ENCODE results near the gene HNRNPUL2. TPM values are rescaled to one million over a fixed set of nuclear protein-coding genes. Genes with fewer than 3 reads are reported as not detected.

Gene HNRNPUL2
- total and polyA plus RNA-seq, 2 donors (not counting 3 experiments of a cell fraction or from before 2014, with no cell fraction given): 18.3 to 56.2 TPM

DNA sequence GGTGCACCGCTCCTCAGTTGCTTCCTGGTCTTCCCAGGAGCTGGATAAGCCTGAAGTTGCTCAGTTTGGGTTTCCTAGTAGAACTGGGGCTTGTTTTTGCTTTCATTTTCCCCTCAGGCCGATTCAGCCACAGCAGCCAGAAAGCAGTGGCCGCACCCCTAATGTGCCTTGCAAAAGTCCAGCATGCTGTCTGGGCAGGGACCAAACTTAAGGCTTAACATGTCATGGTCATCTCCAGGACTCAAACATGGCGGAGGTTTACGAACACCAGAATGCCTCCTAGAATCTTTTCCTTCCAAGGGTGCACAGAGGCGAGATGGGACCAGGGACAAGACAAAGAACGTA is 17.3 kb downstream of the HNRNPUL2 start:
- H3K9ac ChIP-seq (replicated peaks; ENCODE audit: extremely low read depth, insufficient read depth, low read length): peak overlapping the region; percentile 78
- peak overlapping the region; percentile 22 to 68 (median 58) for H3K4me3 ChIP-seq (replicated peaks in 1 of 3; ENCODE audit: insufficient read depth in 1 of 3, low read depth in 1 of 3, low read length in 3 of 3)
- TF ChIP-seq POLR2A (IDR thresholded peaks at IDR 0.05; ENCODE audit: low read depth, low read length) (no peak), GATA2 (IDR thresholded peaks at IDR 0.05; ENCODE audit: insufficient read depth, insufficient read length, low read depth, low read length) (no peak), FOS (IDR thresholded peaks at IDR 0.05; ENCODE audit: borderline replicate concordance, insufficient read depth, low read length) (no peak), EZH2 (IDR thresholded peaks at IDR 0.05; ENCODE audit: borderline replicate concordance, low read depth, low read length, severe bottlenecking) (no peak)
- FAIRE-seq (peak; percentile 85), DNase-seq (ENCODE audit: low read depth, low spot score) (no peak)
- H3K79me2 ChIP-seq (ENCODE audit: control insufficient read depth, insufficient read depth, low read length): no peaks in the 10 kb centered on the region
- intact Hi-C loops (cut with micrococcal nuclease): no loop called here
- H4K20me1 ChIP-seq (replicated peaks; ENCODE audit: control insufficient read depth, extremely low read depth, insufficient read depth, low read length): no peaks in the 10 kb centered on the region
- peak overlapping the region; percentile 88 for H2AFZ ChIP-seq (ENCODE audit: low read depth, low read length)
- peak overlapping the region; percentile 73 for H3K27ac ChIP-seq (ENCODE audit: insufficient read depth, low read depth, low read length)
- TSS peak; percentile 89 for BruUV-seq (replicated peaks)
- no peaks in the 10 kb centered on the region for H3K27me3 ChIP-seq (ENCODE audit: control insufficient read depth in 2 of 2, insufficient read depth in 2 of 2, low read length in 2 of 2)
- H3K4me2 ChIP-seq (ENCODE audit: insufficient read depth, low read length): peak overlapping the region; percentile 85
- peaks cover 25% of the 10 kb centered on the region for H3K4me1 ChIP-seq (ENCODE audit: control insufficient read depth, extremely low read depth, insufficient read depth, low read length)
- dilution Hi-C loops (cut with MboI; ENCODE audit: extremely low pct_ligation_motif_present, low sequenced_read_pairs): no loop called here
- ChIA-PET POLR2A (interaction anchor here (0.5 to 2.8 kb wide), 5 partner anchors 17 to 256 kb away, joined by 3 to 8 read pairs (median 5); partner anchors contain the start of genes C11orf98, CSKMT and HNRNPUL2), CTCF (interaction anchor here (1.0 to 1.7 kb wide), 4 partner anchors 17 to 77 kb away, joined by 3 to 7 read pairs (median 6); partner anchors contain the start of genes HNRNPUL2, TMEM179B and ZBTB3)
- peaks cover 13 to 16% of the 10 kb centered on the region in 2 experiments for H3K36me3 ChIP-seq (ENCODE audit: control insufficient read depth in 2 of 2, extremely low read depth in 1 of 2, insufficient read depth in 2 of 2, low read length in 2 of 2)
- no peaks in the 10 kb centered on the region for H3K9me1 ChIP-seq (replicated peaks; ENCODE audit: control insufficient read depth, extremely low read depth, insufficient read depth, low read length)
- H3K9me3 ChIP-seq (replicated peaks; ENCODE audit: control insufficient read depth, insufficient read depth, low read length): no peaks in the 10 kb centered on the region

DNA sequence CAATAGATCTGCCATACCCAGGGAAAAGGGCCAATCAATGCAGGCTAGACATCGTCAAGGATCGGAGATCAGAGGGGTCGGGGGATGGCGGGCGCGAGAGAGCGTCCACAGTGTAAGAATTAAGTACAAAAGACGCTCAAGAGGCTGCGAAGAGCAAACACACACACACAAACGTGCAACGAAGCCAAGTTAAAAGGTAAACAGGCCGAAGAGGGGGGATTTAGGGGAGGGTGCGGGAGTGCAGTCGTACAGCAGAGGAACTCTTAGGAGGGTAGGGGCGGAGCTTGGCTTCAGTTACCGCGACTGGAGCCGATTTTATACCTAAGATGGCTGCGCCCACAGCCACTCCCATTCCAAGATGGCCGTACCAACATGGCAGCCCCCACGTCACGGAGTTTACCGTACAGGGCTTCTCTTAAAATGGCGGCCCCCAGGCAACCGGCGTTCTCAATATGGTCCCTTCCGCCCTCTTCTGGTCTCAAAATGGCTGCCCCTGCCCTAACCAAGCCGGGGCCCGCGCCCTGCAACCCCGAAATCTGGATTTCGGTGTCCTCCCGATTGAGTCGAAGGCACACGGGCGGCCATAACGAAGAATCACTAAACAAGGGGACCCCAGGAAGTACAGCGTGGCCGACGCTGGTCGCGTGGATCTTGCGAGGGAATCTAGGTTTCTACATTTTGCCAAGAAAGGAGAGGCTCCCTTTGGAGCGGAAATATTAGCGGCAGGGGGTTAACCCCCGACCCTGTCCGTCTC is 17.8 kb downstream of the HNRNPUL2 start:
- peak; percentile 99 for FAIRE-seq
- dilution Hi-C loops (cut with MboI; ENCODE audit: extremely low pct_ligation_motif_present, low sequenced_read_pairs): no loop called here
- TSS peak; percentile 20 for BruUV-seq (replicated peaks)
- Histone ChIP-seq H2AFZ (ENCODE audit: low read depth, low read length) (peak overlapping the region; percentile 88), H3K27ac (ENCODE audit: insufficient read depth, low read depth, low read length) (peak overlapping the region; percentile 73), H3K9me1 (replicated peaks; ENCODE audit: control insufficient read depth, extremely low read depth, insufficient read depth, low read length) (no peaks in the 10 kb centered on the region), H3K27me3 (ENCODE audit: control insufficient read depth in 2 of 2, insufficient read depth in 2 of 2, low read length in 2 of 2) (no peaks in the 10 kb centered on the region), H3K4me3 (replicated peaks in 1 of 3; ENCODE audit: insufficient read depth in 1 of 3, low read depth in 1 of 3, low read length in 3 of 3) (peak overlapping the region; percentile 22 to 68 (median 58)), H3K36me3 (ENCODE audit: control insufficient read depth in 2 of 2, extremely low read depth in 1 of 2, insufficient read depth in 2 of 2, low read length in 2 of 2) (peaks cover 12 to 13% of the 10 kb centered on the region in 2 experiments), H3K9me3 (replicated peaks; ENCODE audit: control insufficient read depth, insufficient read depth, low read length) (no peaks in the 10 kb centered on the region), H3K79me2 (ENCODE audit: control insufficient read depth, insufficient read depth, low read length) (no peaks in the 10 kb centered on the region), H3K9ac (replicated peaks; ENCODE audit: extremely low read depth, insufficient read depth, low read length) (peak overlapping the region; percentile 78), H4K20me1 (replicated peaks; ENCODE audit: control insufficient read depth, extremely low read depth, insufficient read depth, low read length) (no peaks in the 10 kb centered on the region), H3K4me1 (ENCODE audit: control insufficient read depth, extremely low read depth, insufficient read depth, low read length) (peaks cover 25% of the 10 kb centered on the region), H3K4me2 (ENCODE audit: insufficient read depth, low read length) (peak overlapping the region; percentile 85)
- TF ChIP-seq JUN (IDR thresholded peaks at IDR 0.05; ENCODE audit: borderline replicate concordance, insufficient read depth, insufficient read length, low read depth) (no peak), FOS (IDR thresholded peaks at IDR 0.05; ENCODE audit: borderline replicate concordance, insufficient read depth, low read length) (no peak), POLR2AphosphoS5 (IDR thresholded peaks at IDR 0.05; ENCODE audit: insufficient read depth, low read depth, low read length) (peak; percentile 98), EZH2 (IDR thresholded peaks at IDR 0.05; ENCODE audit: borderline replicate concordance, low read depth, low read length, severe bottlenecking) (no peak), POLR2A (IDR thresholded peaks at IDR 0.05; ENCODE audit: low read depth, low read length) (peak; percentile 91)
- TF ChIP-seq, protein P1, sequence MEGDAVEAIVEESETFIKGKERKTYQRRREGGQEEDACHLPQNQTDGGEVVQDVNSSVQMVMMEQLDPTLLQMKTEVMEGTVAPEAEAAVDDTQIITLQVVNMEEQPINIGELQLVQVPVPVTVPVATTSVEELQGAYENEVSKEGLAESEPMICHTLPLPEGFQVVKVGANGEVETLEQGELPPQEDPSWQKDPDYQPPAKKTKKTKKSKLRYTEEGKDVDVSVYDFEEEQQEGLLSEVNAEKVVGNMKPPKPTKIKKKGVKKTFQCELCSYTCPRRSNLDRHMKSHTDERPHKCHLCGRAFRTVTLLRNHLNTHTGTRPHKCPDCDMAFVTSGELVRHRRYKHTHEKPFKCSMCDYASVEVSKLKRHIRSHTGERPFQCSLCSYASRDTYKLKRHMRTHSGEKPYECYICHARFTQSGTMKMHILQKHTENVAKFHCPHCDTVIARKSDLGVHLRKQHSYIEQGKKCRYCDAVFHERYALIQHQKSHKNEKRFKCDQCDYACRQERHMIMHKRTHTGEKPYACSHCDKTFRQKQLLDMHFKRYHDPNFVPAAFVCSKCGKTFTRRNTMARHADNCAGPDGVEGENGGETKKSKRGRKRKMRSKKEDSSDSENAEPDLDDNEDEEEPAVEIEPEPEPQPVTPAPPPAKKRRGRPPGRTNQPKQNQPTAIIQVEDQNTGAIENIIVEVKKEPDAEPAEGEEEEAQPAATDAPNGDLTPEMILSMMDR (IDR thresholded peaks at IDR 0.05; ENCODE audit: extremely low read depth in 1 of 2, insufficient read depth in 1 of 2, low read depth in 1 of 2, low read length in 2 of 2): no peak
- DNase-seq (ENCODE audit: low read depth, low spot score): peak; percentile 98
- ChIA-PET POLR2A (interaction anchor here (0.5 to 2.8 kb wide), 5 partner anchors 18 to 255 kb away, joined by 3 to 8 read pairs (median 5); partner anchors contain the start of genes C11orf98, CSKMT and HNRNPUL2), CTCF (interaction anchor here (1.0 to 1.7 kb wide), 6 partner anchors 18 to 172 kb away, joined by 3 to 7 read pairs (median 4); partner anchors contain the start of genes C11orf98, CSKMT, HNRNPUL2 and SLC3A2)
- intact Hi-C loops (cut with micrococcal nuclease): loop anchor here (1.0 to 5.0 kb wide), 3 partner anchors 18 to 57 kb away; partner anchors contain the start of genes C11orf98, CSKMT, HNRNPUL2 and INTS5
